ENCODE data around the gene LRRC31.

LRRC31 gene

GRCh38 chr3:169850618-169851017, 19.1 kb downstream of the LRRC31 start:
- TF ChIP-seq CTCF (conservative IDR thresholded peaks at IDR 0.05; ENCODE audit: low read depth, low read length): no peak
- Histone ChIP-seq H3K36me3 (ENCODE audit: insufficient read depth) (no peaks in the 10 kb centered on the region), H3K9ac (no peak overlapping the region), H3K79me2 (ENCODE audit: insufficient read depth, low read depth) (no peaks in the 10 kb centered on the region), H2AFZ (ENCODE audit: low read depth) (no peak overlapping the region), H3K4me1 (ENCODE audit: low read depth, poor library complexity, severe bottlenecking) (no peaks in the 10 kb centered on the region), H4K20me1 (ENCODE audit: insufficient read depth) (no peaks in the 10 kb centered on the region), H3K27me3 (ENCODE audit: insufficient read depth, low read depth) (no peaks in the 10 kb centered on the region), H3K4me3 (IDR thresholded peaks at IDR 0.05; ENCODE audit: insufficient read depth, low read depth, low read length) (no peak overlapping the region), H3K27ac (no peak overlapping the region), H3K4me2 (no peak overlapping the region)

- no peak overlapping the region for H2AFZ ChIP-seq (ENCODE audit: low read depth)
- no peaks in the 10 kb centered on the region for H4K20me1 ChIP-seq (ENCODE audit: insufficient read depth)
- H3K79me2 ChIP-seq (ENCODE audit: insufficient read depth, low read depth): no peaks in the 10 kb centered on the region
- no peak for TF ChIP-seq CTCF (conservative IDR thresholded peaks at IDR 0.05; ENCODE audit: low read depth, low read length)
- no peaks in the 10 kb centered on the region for H3K4me1 ChIP-seq (ENCODE audit: low read depth, poor library complexity, severe bottlenecking)
- H3K27ac ChIP-seq: no peak overlapping the region
- no peaks in the 10 kb centered on the region for H3K36me3 ChIP-seq (ENCODE audit: insufficient read depth)
- H3K4me3 ChIP-seq (IDR thresholded peaks at IDR 0.05; ENCODE audit: insufficient read depth, low read depth, low read length): no peak overlapping the region
- H3K4me2 ChIP-seq: no peak overlapping the region
- H3K9ac ChIP-seq: no peak overlapping the region
- no peaks in the 10 kb centered on the region for H3K27me3 ChIP-seq (ENCODE audit: insufficient read depth, low read depth)
Observed at GRCh38 chr3:169848741-169849140, 21.0 kb downstream of the LRRC31 start.

GRCh38 chr3:169847896-169848295, 21.8 kb downstream of the LRRC31 start:
- H3K4me3 ChIP-seq (IDR thresholded peaks at IDR 0.05; ENCODE audit: insufficient read depth, low read depth, low read length): no peak overlapping the region
- no peak overlapping the region for H2AFZ ChIP-seq (ENCODE audit: low read depth)
- no peak overlapping the region for H3K27ac ChIP-seq
- no peaks in the 10 kb centered on the region for H3K79me2 ChIP-seq (ENCODE audit: insufficient read depth, low read depth)
- H3K4me2 ChIP-seq: no peak overlapping the region
- no peak for TF ChIP-seq CTCF (conservative IDR thresholded peaks at IDR 0.05; ENCODE audit: low read depth, low read length)
- no peaks in the 10 kb centered on the region for H4K20me1 ChIP-seq (ENCODE audit: insufficient read depth)
- no peaks in the 10 kb centered on the region for H3K27me3 ChIP-seq (ENCODE audit: insufficient read depth, low read depth)
- no peak overlapping the region for H3K9ac ChIP-seq
- H3K36me3 ChIP-seq (ENCODE audit: insufficient read depth): no peaks in the 10 kb centered on the region
- no peaks in the 10 kb centered on the region for H3K4me1 ChIP-seq (ENCODE audit: low read depth, poor library complexity, severe bottlenecking)

- no peak overlapping the region for H3K4me3 ChIP-seq (IDR thresholded peaks at IDR 0.05; ENCODE audit: insufficient read depth, low read depth, low read length)
Observed at GRCh38 chr3:169846458-169847193, 23.1 kb downstream of the LRRC31 start.

More at GRCh38 chr3:169846458-169847193, 23.1 kb downstream of the LRRC31 start:
- Histone ChIP-seq H3K27me3 (ENCODE audit: insufficient read depth, low read depth) (no peaks in the 10 kb centered on the region), H2AFZ (ENCODE audit: low read depth) (no peak overlapping the region), H4K20me1 (ENCODE audit: insufficient read depth) (no peaks in the 10 kb centered on the region), H3K4me1 (ENCODE audit: low read depth, poor library complexity, severe bottlenecking) (no peaks in the 10 kb centered on the region), H3K4me2 (no peak overlapping the region), H3K36me3 (ENCODE audit: insufficient read depth) (no peaks in the 10 kb centered on the region), H3K79me2 (ENCODE audit: insufficient read depth, low read depth) (no peaks in the 10 kb centered on the region), H3K9ac (no peak overlapping the region), H3K27ac (no peak overlapping the region)
- TF ChIP-seq CTCF (conservative IDR thresholded peaks at IDR 0.05; ENCODE audit: low read depth, low read length): no peak

Measured in KMS-11 (cell line).